ENCODE measurements around the gene STK16.

GRCh38 chr2:219294356-219295351 lies 49.4 kb downstream of the STK16 start:
- TF ChIP-seq FOXM1 (IDR thresholded peaks at IDR 0.05; ENCODE audit: borderline replicate concordance, low read depth) (no peak), MAX (IDR thresholded peaks at IDR 0.05) (peak; percentile 96), TAF1 (IDR thresholded peaks at IDR 0.05; ENCODE audit: low read depth) (0 out of 2 replicates have a peak, but pooled peaks have one; percentile 30), EGR1 (IDR thresholded peaks at IDR 0.05) (peak; percentile 78; the same call in 1 of the 2 replicates), EP300 (IDR thresholded peaks at IDR 0.05; ENCODE audit: borderline replicate concordance) (no peak), CEBPB (IDR thresholded peaks at IDR 0.05) (no peak), TCF12 (IDR thresholded peaks at IDR 0.05; ENCODE audit: low read depth) (no peak), RAD21 (IDR thresholded peaks at IDR 0.05; ENCODE audit: low read depth) (peak; percentile 78), YY1 (IDR thresholded peaks at IDR 0.05; ENCODE audit: low read depth) (0 out of 2 replicates have a peak, but pooled peaks have one; percentile 22), TEAD4 (IDR thresholded peaks at IDR 0.05) (peak; percentile 13; the same call in 1 of the 2 replicates), REST (IDR thresholded peaks at IDR 0.05; ENCODE audit: low read depth) (no peak), CREB1 (IDR thresholded peaks at IDR 0.05; ENCODE audit: low read depth) (no peak), ZBTB7A (IDR thresholded peaks at IDR 0.05; ENCODE audit: low read depth) (peak; percentile 93)
- TF ChIP-seq, protein P1, sequence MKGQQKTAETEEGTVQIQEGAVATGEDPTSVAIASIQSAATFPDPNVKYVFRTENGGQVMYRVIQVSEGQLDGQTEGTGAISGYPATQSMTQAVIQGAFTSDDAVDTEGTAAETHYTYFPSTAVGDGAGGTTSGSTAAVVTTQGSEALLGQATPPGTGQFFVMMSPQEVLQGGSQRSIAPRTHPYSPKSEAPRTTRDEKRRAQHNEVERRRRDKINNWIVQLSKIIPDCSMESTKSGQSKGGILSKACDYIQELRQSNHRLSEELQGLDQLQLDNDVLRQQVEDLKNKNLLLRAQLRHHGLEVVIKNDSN (IDR thresholded peaks at IDR 0.05): peak; percentile 20; the same call in 1 of the 2 replicates
